Measurements from ENCODE around the gene PPP1R36. TPM values are rescaled to one million over a fixed set of nuclear protein-coding genes. Genes with fewer than 3 reads are reported as not detected.

Gene PPP1R36
- total and polyA plus RNA-seq, 2 of the 8 experiments (the other 6 are each of a cell fraction or from before 2014, with no cell fraction given): 0.39 to 0.93 TPM

GRCh38 chr14:64510825-64511671 is 38.7 kb upstream of the PPP1R36 start:
- Histone ChIP-seq H2BK15ac (ENCODE audit: low read length) (no peak overlapping the region), H2AFZ (ENCODE audit: low read length) (no peak overlapping the region), H2BK20ac (ENCODE audit: low read length) (no peak overlapping the region), H3K23me2 (ENCODE audit: low read depth, low read length) (no peaks in the 10 kb centered on the region; the same call in 1 of the 2 replicates), H3K56ac (replicated peaks; ENCODE audit: insufficient read length, low read depth, low read length) (no peak overlapping the region), H3K27me3 (replicated peaks in 1 of 4; ENCODE audit: control insufficient read depth in 3 of 4, extremely low read depth in 1 of 4, insufficient read depth in 3 of 4, low read length in 3 of 4) (no peaks in the 10 kb centered on the region), H3K4me1 (replicated peaks in 1 of 4; ENCODE audit: control insufficient read depth in 3 of 4, insufficient read depth in 4 of 4, low read length in 3 of 4) (peaks cover 0 to 7% (median 6%) of the 10 kb centered on the region in 4 experiments; a peak in 4 of 7 replicates), H2BK12ac (ENCODE audit: low read depth, low read length) (no peak overlapping the region), H3K4ac (replicated peaks; ENCODE audit: insufficient read length, low read depth, low read length) (no peak overlapping the region), H4K91ac (replicated peaks; ENCODE audit: insufficient read length, low read length) (no peak overlapping the region), H4K20me1 (replicated peaks in 1 of 2; ENCODE audit: control insufficient read depth in 1 of 2, insufficient read depth in 2 of 2, low read length in 2 of 2) (peaks cover 0 to 4% of the 10 kb centered on the region in 2 experiments), H3K14ac (ENCODE audit: insufficient read length) (no peak overlapping the region), H3K9me3 (ENCODE audit: insufficient read depth in 2 of 2, low read depth in 1 of 2, low read length in 1 of 2) (no peaks in the 10 kb centered on the region), H3K27ac (ENCODE audit: low read depth, low read length) (no peak overlapping the region), H3K79me1 (ENCODE audit: low read depth, low read length) (peaks cover 4% of the 10 kb centered on the region; the same call in 1 of the 2 replicates), H3K9ac (replicated peaks in 1 of 4; ENCODE audit: extremely low read depth in 1 of 4, low read depth in 3 of 4, low read length in 3 of 4) (no peak overlapping the region), H3K36me3 (ENCODE audit: control insufficient read depth in 2 of 4, insufficient read depth in 4 of 4, low read length in 3 of 4) (no peaks in the 10 kb centered on the region), H3K4me2 (ENCODE audit: insufficient read depth in 1 of 2, low read depth in 2 of 2, low read length in 2 of 2) (no peak overlapping the region), H2BK120ac (replicated peaks; ENCODE audit: low read depth, low read length) (no peak overlapping the region), H3K23ac (ENCODE audit: insufficient read length) (no peak overlapping the region), H2AK5ac (ENCODE audit: low read depth, low read length) (no peak overlapping the region), H3K4me3 (ENCODE audit: extremely low read depth in 1 of 4, insufficient read depth in 2 of 4, low read depth in 3 of 4, low read length in 4 of 4) (no peak overlapping the region), H4K5ac (ENCODE audit: insufficient read length, low read depth, low read length) (no peak overlapping the region), H3K79me2 (ENCODE audit: control insufficient read depth in 1 of 2, insufficient read depth in 2 of 2, low read length in 2 of 2) (peaks cover 5 to 94% of the 10 kb centered on the region in 2 experiments), H3K18ac (ENCODE audit: extremely low read depth, low read length) (no peak overlapping the region), H2BK5ac (ENCODE audit: low read depth, low read length) (no peak overlapping the region), H4K8ac (ENCODE audit: extremely low read depth, insufficient read depth, low read length) (no peak overlapping the region)
- DNase-seq (ENCODE audit: low read depth in 1 of 2, low spot score in 2 of 2) (peak in 1 of 2 experiments; percentile 75), FAIRE-seq (peak; percentile 57)
- TF ChIP-seq RAD21 (IDR thresholded peaks at IDR 0.05 in 1 of 2, conservative IDR thresholded peaks at IDR 0.05 in 1 of 2; ENCODE audit: low read depth in 2 of 2, low read length in 2 of 2): peak; percentile 55 to 67
- TF ChIP-seq PHF8 (conservative IDR thresholded peaks at IDR 0.05; ENCODE audit: low read depth, low read length): no peak
- TF ChIP-seq EGR1 (IDR thresholded peaks at IDR 0.05; ENCODE audit: borderline replicate concordance, low read depth, low read length): no peak
- peak in 2 of 3 experiments; percentile 65 to 93; a peak in 3 of 4 replicates for TF ChIP-seq CTCF (IDR thresholded peaks at IDR 0.05; ENCODE audit: control extremely low read depth in 1 of 3, insufficient read depth in 1 of 3, low read depth in 1 of 3, low read length in 3 of 3)
- CTCF ChIA-PET (ENCODE audit: partially characterized antibody): interaction anchor here (0.7 to 1.9 kb wide), 34 partner anchors 11 to 381 kb away, joined by 3 to 20 read pairs (median 3); partner anchors contain the start of gene HSPA2
- POLR2A ChIA-PET (ENCODE audit: partially characterized antibody): interaction anchor here (0.7 to 1.0 kb wide), 3 partner anchors 9 to 254 kb away, joined by 3 to 4 read pairs (median 3); no protein-coding TSS in a partner anchor
- WGBS, 2 experiments (ENCODE audit: extremely low coverage in 1 of 2, insufficient coverage in 1 of 2, insufficient read length in 1 of 2, insufficient replicate concordance in 2 of 2, low coverage in 1 of 2, low lambda C conversion rate in 2 of 2, missing lambda C conversion rate in 1 of 2): 39% methylated on average over 4 of the region's 4 CpGs; no CpG with 5 or more reads in 1 of the 2 experiments
